Measurements from ENCODE around the gene POLD2. TPM values are rescaled to one million over a fixed set of nuclear protein-coding genes. Genes with fewer than 3 reads are reported as not detected.

The POLD2 gene
- total RNA-seq, 1 donor from 2014 or later = 232 TPM

DNA sequence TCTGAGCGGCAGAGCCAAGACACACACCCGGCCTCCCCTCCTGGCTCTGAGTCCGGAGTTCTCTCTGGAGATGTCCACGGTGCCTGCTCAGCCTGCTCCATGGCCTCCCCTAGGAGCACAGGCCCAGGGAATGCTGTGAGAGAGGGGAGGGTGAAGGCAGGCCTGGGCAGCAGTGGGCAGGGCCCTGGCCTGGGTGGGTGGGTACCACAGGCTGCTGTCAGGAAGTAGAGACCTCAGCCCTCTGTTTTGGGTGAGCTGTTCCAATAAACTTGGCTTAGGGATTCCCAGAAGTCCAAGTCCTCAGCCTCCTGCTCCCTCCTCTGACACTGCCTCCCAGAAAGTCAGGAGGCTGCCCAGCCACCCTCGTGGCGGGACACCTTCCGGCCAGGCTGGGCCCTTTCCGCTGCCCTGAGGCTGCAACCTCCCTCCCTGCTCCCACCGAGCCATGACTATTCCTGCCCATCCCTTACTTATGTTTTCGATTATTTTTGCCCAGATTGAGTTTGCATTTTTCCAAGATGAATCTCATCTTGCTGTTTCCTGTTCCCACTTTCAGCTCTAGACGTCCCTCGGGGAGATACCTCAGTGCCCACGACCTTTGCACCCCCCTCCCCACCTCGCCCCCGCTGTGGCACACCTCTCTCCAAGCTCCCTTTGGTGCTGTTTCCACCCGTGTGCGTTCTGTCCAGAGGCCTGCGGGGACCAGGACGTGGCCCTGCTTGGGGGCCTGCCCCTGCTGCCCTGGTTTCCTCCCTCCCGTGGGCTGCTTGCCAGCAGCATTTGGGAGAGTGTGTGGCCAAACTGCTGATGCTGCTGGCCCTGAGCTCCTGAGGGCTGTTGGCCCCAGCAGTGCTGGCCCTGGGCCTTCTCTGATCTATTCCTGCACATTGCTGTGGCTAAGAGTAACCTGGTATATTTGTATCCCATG lies 35.2 kb downstream of the POLD2 start:
- H3K27ac ChIP-seq = no peak overlapping the region
- no peaks in the 10 kb centered on the region for H3K9me3 Mint-ChIP-seq
- H4K20me1 ChIP-seq (ENCODE audit: low read depth) = no peaks in the 10 kb centered on the region
- H3K36me3 ChIP-seq = no peaks in the 10 kb centered on the region
- H3K9me3 ChIP-seq (ENCODE audit: low read depth) = no peaks in the 10 kb centered on the region
- no peaks in the 10 kb centered on the region for H3F3A ChIP-seq (ENCODE audit: low read depth)
- no peak overlapping the region for H3K4me2 ChIP-seq
- H3K4me3 ChIP-seq = no peak overlapping the region
- no peak for DNase-seq (ENCODE audit: low spot score)
- H2AFZ ChIP-seq (replicated peaks) = no peak overlapping the region
- no peaks in the 10 kb centered on the region for H3K4me1 ChIP-seq
- peak overlapping the region; percentile 4 for H3K27ac Mint-ChIP-seq
- peaks cover 5% of the 10 kb centered on the region for H3K27me3 Mint-ChIP-seq (ENCODE audit: insufficient read depth, low read depth)
- TF ChIP-seq EZH2 (IDR thresholded peaks at IDR 0.05) (no peak), EZH2phosphoT487 (IDR thresholded peaks at IDR 0.05) (no peak)
- TF ChIP-seq, protein P1, sequence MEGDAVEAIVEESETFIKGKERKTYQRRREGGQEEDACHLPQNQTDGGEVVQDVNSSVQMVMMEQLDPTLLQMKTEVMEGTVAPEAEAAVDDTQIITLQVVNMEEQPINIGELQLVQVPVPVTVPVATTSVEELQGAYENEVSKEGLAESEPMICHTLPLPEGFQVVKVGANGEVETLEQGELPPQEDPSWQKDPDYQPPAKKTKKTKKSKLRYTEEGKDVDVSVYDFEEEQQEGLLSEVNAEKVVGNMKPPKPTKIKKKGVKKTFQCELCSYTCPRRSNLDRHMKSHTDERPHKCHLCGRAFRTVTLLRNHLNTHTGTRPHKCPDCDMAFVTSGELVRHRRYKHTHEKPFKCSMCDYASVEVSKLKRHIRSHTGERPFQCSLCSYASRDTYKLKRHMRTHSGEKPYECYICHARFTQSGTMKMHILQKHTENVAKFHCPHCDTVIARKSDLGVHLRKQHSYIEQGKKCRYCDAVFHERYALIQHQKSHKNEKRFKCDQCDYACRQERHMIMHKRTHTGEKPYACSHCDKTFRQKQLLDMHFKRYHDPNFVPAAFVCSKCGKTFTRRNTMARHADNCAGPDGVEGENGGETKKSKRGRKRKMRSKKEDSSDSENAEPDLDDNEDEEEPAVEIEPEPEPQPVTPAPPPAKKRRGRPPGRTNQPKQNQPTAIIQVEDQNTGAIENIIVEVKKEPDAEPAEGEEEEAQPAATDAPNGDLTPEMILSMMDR (IDR thresholded peaks at IDR 0.05) = no peak
- H3K27me3 ChIP-seq = peaks cover 14% of the 10 kb centered on the region
- H3K9ac ChIP-seq = no peak overlapping the region
- H3K4me1 Mint-ChIP-seq = peaks cover 3% of the 10 kb centered on the region
- H3K36me3 Mint-ChIP-seq = no peaks in the 10 kb centered on the region
- no peak overlapping the region for H3K4me3 Mint-ChIP-seq
- H3K79me2 ChIP-seq (ENCODE audit: low read depth) = no peaks in the 10 kb centered on the region

GRCh38 chr7:44086627-44087026 lies 36.7 kb downstream of the POLD2 start:
- Mint-ChIP-seq H3K9me3 (no peaks in the 10 kb centered on the region), H3K4me3 (no peak overlapping the region), H3K4me1 (peaks cover 3% of the 10 kb centered on the region), H3K36me3 (no peaks in the 10 kb centered on the region), H3K27me3 (ENCODE audit: insufficient read depth, low read depth) (peaks cover 4% of the 10 kb centered on the region), H3K27ac (no peak overlapping the region)
- no peak overlapping the region for H3K4me3 ChIP-seq
- H3K9ac ChIP-seq = no peak overlapping the region
- no peak overlapping the region for H3K27ac ChIP-seq
- no peaks in the 10 kb centered on the region for H4K20me1 ChIP-seq (ENCODE audit: low read depth)
- no peaks in the 10 kb centered on the region for H3K9me3 ChIP-seq (ENCODE audit: low read depth)
- DNase-seq (ENCODE audit: low spot score) = no peak
- H3K36me3 ChIP-seq = no peaks in the 10 kb centered on the region
- peaks cover 5% of the 10 kb centered on the region for H3K79me2 ChIP-seq (ENCODE audit: low read depth)
- H2AFZ ChIP-seq (replicated peaks) = no peak overlapping the region
- H3K4me1 ChIP-seq = no peaks in the 10 kb centered on the region
- peaks cover 7% of the 10 kb centered on the region for H3F3A ChIP-seq (ENCODE audit: low read depth)
- no peak for TF ChIP-seq EZH2 (IDR thresholded peaks at IDR 0.05)
- TF ChIP-seq EZH2phosphoT487 (IDR thresholded peaks at IDR 0.05) = no peak
- TF ChIP-seq, protein P1 (IDR thresholded peaks at IDR 0.05) = no peak
- H3K4me2 ChIP-seq = no peak overlapping the region
- peaks cover 18% of the 10 kb centered on the region for H3K27me3 ChIP-seq

- peaks cover 4% of the 10 kb centered on the region for H3K27me3 Mint-ChIP-seq (ENCODE audit: insufficient read depth, low read depth)
Observed at GRCh38 chr7:44085546-44085945, 37.8 kb downstream of the POLD2 start.

More at GRCh38 chr7:44085546-44085945, 37.8 kb downstream of the POLD2 start:
- no peak overlapping the region for H3K27ac Mint-ChIP-seq
- Histone ChIP-seq H3K27me3 (peaks cover 18% of the 10 kb centered on the region), H3K9me3 (ENCODE audit: low read depth) (no peaks in the 10 kb centered on the region), H3K4me2 (no peak overlapping the region), H2AFZ (replicated peaks) (no peak overlapping the region), H3F3A (ENCODE audit: low read depth) (peaks cover 7% of the 10 kb centered on the region), H3K36me3 (no peaks in the 10 kb centered on the region), H3K79me2 (ENCODE audit: low read depth) (peaks cover 7% of the 10 kb centered on the region), H3K4me1 (no peaks in the 10 kb centered on the region), H3K4me3 (no peak overlapping the region), H4K20me1 (ENCODE audit: low read depth) (no peaks in the 10 kb centered on the region), H3K9ac (no peak overlapping the region), H3K27ac (no peak overlapping the region)
- DNase-seq (ENCODE audit: low spot score) = no peak
- H3K4me3 Mint-ChIP-seq = no peak overlapping the region
- no peaks in the 10 kb centered on the region for H3K9me3 Mint-ChIP-seq
- no peak for TF ChIP-seq EZH2 (IDR thresholded peaks at IDR 0.05)
- TF ChIP-seq, protein P1 (IDR thresholded peaks at IDR 0.05) = peak; percentile 39
- H3K36me3 Mint-ChIP-seq = peaks cover 5% of the 10 kb centered on the region
- H3K4me1 Mint-ChIP-seq = peaks cover 10% of the 10 kb centered on the region

Measured in neural progenitor cell (in vitro differentiated cells).